Stimulated activated CD8-positive, alpha-beta memory T cell treated with anti-CD3 and anti-CD28 coated beads, Interleukin-2, amount 100 ng/mL, for 48 hours (primary cell): Measurements from ENCODE around the gene PRKCE.

Experiments used
- DNase-seq, 2 donors: peaks; one replicate each; pipeline ENCODE4 v3.0.0-alpha.2; 2020; ENCODE audit warnings: low read depth in 2 of 2

Gene PRKCE

GRCh38 chr2:45725731-45726130, 74.3 kb downstream of the PRKCE start:
- DNase-seq, result no peak

- DNase-seq, result no peak
These were observed 74.7 kb downstream of the PRKCE start for GRCh38 chr2:45726188-45726587.

DNA sequence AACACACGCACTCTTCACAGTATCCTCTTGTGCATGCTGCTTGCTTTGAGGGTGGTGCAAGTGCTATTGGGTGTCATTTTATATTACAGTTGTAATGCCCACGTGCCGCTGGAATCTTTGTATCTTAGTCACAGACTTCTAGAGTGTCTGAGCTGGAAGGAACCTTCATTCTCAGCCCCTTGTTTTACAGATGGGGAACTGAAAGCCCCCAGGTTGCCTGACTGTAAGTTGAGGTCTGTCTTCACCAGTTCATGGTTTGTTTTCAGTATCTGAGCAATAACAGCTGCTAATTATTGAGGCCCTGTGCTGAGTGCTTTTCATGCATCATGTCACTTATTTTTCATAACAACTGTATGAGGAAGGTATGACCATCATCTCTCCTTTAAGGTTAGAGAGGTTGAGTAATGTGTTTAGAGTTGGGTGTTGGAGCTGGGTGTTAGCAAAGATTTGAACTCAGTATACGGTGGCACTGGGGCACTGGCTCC, 77.0 kb downstream of the PRKCE start:
- DNase-seq, result no peak

DNA sequence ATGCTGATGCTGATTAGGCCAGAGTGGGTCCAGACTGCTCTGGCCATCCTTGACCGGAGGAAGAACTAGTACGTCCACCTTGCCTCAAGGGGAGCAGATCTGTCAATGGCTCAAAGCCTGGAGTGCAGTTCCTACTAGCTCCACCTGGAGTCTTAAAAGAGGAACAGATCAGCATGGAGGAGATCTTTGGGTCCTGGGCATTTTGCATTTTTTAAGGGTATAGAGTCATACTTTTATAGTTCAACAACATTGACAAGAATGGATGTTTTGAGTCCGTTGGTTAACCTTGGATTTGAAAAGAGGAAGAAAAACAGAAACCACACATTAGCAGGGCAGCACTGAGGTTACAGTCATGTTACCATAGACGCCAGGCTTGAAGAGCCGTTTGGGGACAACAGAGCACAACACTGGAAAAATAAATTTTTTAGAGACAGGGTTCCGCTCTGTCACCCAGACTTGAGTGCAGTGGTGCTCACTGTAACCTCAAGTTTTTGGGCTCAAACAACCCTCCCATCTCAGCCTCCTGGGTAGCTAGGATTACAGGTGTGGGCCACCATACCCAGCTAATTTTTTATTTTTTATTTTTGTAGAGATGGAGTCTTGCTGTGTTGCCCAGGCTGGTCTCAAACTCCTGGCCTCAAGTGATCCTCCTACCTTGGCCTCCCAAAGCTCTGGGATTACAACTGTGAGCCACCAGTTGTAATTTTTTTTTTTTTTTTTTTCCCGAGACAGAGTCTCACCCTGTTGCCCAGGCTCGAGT, 78.5 kb downstream of the PRKCE start:
- no peak for DNase-seq

- DNase-seq, result no peak
These were observed 79.7 kb downstream of the PRKCE start for GRCh38 chr2:45731141-45731540.

DNA sequence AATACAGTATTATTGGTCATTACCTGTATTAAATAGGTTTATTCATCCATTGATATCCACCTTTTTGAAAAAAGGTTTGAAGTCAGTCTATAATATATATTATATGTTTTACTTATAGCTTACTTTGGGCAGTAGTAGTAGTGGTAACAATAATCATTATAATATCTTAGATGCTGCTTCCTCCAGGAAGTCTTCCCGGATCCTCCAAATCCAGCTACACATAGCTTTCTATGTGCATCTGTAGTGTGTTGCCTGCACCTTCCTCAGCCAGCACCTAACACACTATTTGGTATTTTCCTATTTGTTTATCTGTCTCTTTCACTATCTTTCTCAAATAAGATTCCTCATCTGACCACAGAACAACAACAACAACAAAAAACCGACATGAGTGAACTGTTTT, 81.0 kb downstream of the PRKCE start:
- DNase-seq, result no peak

GRCh38 chr2:45732946-45733345, 81.5 kb downstream of the PRKCE start:
- no peak for DNase-seq

GRCh38 chr2:45734336-45734735, 82.9 kb downstream of the PRKCE start:
- no peak for DNase-seq

GRCh38 chr2:45734952-45735351, 83.5 kb downstream of the PRKCE start:
- DNase-seq, result no peak

DNA sequence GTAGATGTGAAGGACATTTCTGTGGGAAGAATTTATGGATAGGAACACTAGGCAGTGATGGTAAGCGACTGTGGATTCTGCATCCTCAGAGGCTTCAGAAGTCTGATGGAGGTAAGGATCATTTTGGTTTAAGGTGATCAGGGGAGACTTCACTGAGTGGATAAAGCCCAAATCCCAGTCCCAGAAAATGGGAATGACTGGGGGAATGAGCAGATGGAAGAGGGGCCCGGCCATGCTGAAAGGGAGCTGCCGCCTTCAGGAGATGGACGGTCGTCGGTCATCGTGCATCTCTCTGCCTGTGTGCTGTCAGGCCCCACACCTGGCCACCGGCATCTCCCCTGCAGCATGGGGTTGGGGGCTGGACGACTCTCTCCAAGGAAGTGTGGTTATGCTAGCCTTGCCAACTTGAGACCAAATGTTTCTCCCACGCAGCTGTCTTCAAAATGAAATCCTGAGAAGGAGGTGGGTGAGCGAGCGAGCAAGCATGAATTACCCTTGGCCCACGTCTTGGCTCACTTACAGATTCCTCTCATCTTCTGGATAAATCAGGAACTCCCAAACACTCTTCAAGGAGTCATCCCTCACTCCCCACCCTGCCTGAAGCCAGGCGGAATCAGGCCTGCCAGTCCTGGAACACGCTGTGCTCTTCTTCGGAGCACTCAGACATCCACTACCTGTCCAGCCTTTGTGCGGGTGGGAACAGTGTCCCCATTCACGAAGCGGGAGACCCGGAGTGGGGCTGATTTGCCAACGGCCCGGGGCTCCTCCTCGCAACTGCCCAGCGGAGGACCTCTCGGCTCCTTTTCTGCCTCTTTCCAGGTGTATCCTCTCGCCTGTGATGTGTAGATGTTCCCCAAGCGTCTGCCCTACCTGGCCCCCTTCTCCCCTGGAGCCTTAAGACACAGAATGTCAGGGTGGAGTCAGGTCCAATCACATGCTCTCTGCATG, 85.6 kb downstream of the PRKCE start:
- DNase-seq, result no peak

GRCh38 chr2:45739796-45740485, 88.5 kb downstream of the PRKCE start:
- DNase-seq, result no peak

DNA sequence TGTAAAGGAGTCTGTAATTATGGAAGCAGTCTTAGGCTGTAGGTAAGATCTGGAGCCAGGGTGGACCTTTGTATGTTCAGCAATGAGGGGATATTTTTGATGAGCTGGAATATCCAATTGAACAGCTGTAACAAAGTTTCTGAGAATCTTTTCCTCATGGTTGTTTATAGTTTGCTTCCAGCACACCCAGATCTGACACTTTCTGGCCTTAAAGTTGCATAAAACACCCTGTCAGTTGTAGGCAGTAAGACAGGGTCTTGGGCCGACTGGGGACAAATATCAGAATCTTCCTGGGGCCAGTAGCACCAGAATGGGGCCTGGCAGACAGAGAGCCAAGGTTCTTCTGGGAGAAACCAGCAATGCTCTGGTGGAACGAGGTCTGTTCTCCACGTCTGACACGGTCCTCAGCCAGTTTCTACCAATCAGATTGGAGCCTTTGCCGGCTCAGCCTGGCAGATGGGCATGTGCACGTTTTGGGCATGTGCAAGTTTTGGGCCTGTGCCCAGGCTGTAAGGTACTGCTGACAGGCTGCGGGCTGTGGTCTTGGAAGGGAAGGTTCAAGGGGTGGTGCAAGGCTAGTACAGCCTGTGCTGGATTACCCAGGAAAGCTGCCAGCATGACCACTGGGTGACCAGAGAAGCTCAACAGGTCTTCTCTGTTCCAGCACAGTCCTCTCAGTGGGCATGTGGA, 89.8 kb downstream of the PRKCE start:
- DNase-seq, result no peak

GRCh38 chr2:45743531-45744396, 92.3 kb downstream of the PRKCE start:
- DNase-seq, result no peak

- no peak for DNase-seq
These were observed 93.8 kb downstream of the PRKCE start for GRCh38 chr2:45745231-45745630.

GRCh38 chr2:45746888-45747287, 95.4 kb downstream of the PRKCE start:
- DNase-seq, result no peak

- no peak for DNase-seq
These were observed 95.9 kb downstream of the PRKCE start for GRCh38 chr2:45747363-45747762.

GRCh38 chr2:45748239-45748638, 96.8 kb downstream of the PRKCE start:
- no peak for DNase-seq

DNA sequence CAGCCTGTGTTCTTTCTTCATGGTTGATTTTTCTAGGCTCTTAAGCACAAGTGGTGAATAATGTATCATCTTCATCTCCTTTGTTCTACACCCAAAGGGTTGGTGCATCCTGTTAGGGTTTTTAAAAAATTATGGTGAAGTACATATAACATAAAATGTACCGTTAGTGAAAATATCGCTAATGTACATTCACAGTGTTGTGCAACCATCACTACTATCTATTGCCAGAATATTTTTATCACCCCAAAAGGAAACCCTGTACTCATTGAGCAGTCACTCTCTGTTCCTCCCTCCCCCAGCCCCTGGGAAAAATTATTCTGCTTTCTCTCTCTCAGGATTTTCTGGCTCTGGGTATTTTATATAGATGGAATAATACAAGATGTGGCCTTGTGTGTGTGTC, 98.5 kb downstream of the PRKCE start:
- DNase-seq, result no peak

GRCh38 chr2:45750484-45750883, 99.0 kb downstream of the PRKCE start:
- DNase-seq, result no peak

- DNase-seq, result no peak
These were observed 101.9 kb downstream of the PRKCE start for GRCh38 chr2:45753381-45753780.
